DND-41 (cell line): ENCODE data around the gene DCAF16.

ENCODE experiments used
- ATAC-seq: fragments of 200-7000 bp; cut with Tn5 transposase; 3 replicates; pipeline ENCODE4 v1.9.1; 2021; ENCODE audit warnings: low read depth; ENCODE audit not compliant: insufficient read depth
- DNase-seq: peaks from one replicate; pipeline ENCODE4 v3.0.0-alpha.2; 2020
- H2AFZ ChIP-seq: 2 replicates; pipeline ENCODE4 v1.6.0; 2012; ENCODE audit warnings: low read depth, low read length
- H3K27ac ChIP-seq: 2 replicates; pipeline ENCODE4 v1.5.1; 2012; ENCODE audit warnings: low read length, inconsistent platforms
- H3K27me3 ChIP-seq: fragments of 200-600 bp; sonication (generic); 2 replicates; pipeline ENCODE4 v1.6.0; 2012; ENCODE audit warnings: low read length, mild to moderate bottlenecking, inconsistent platforms; ENCODE audit not compliant: insufficient read depth, poor library complexity
- H3K36me3 ChIP-seq: 2 replicates; pipeline ENCODE4 v1.5.1; 2012; ENCODE audit warnings: low read length, inconsistent platforms; ENCODE audit not compliant: insufficient read depth
- H3K4me1 ChIP-seq: 2 replicates; pipeline ENCODE4 v1.5.1; 2012; ENCODE audit warnings: mild to moderate bottlenecking, low read length; ENCODE audit not compliant: insufficient read depth
- H3K4me2 ChIP-seq: 2 replicates; pipeline ENCODE4 v1.6.0; 2012; ENCODE audit warnings: mild to moderate bottlenecking, moderate library complexity, low read length, inconsistent platforms; ENCODE audit not compliant: insufficient read depth
- H3K4me3 ChIP-seq, 2 experiments: fragments of 200-600 bp in 1 of 2; shearing (Covaris generic) in 1 of 2; 2 replicates each; pipeline ENCODE4 v1.5.1; 2012 to 2016; ENCODE audit warnings: inconsistent platforms in 2 of 2, low read length in 2 of 2, mild to moderate bottlenecking in 2 of 2, low read depth in 1 of 2, moderate library complexity in 1 of 2
- H3K79me2 ChIP-seq: 2 replicates; pipeline ENCODE4 v1.6.0; 2012; ENCODE audit warnings: low read length, inconsistent platforms; ENCODE audit not compliant: insufficient read depth
- H3K9ac ChIP-seq: 2 replicates; pipeline ENCODE4 v1.6.0; 2012; ENCODE audit warnings: low read depth, mild to moderate bottlenecking, inconsistent platforms, low read length, moderate library complexity
- H3K9me3 ChIP-seq: 2 replicates; pipeline ENCODE4 v1.5.1; 2012; ENCODE audit warnings: low read length, moderate library complexity, mild to moderate bottlenecking, inconsistent platforms; ENCODE audit not compliant: insufficient read depth, severe bottlenecking
- H4K20me1 ChIP-seq: 2 replicates; pipeline ENCODE4 v1.6.0; 2012; ENCODE audit warnings: low read length; ENCODE audit not compliant: insufficient read depth
- EZH2 ChIP-seq: IDR thresholded peaks from 3 replicates; pipeline ENCODE4 v1.6.1; 2012; ENCODE audit warnings: borderline replicate concordance, low read depth, mild to moderate bottlenecking, moderate library complexity, low read length, inconsistent platforms; ENCODE audit not compliant: severe bottlenecking
- TF ChIP-seq, protein P1 (sequence below): IDR thresholded peaks from 2 replicates; pipeline ENCODE4 v1.5.1; 2012; ENCODE audit warnings: borderline replicate concordance, low read length, moderate library complexity, mild to moderate bottlenecking; ENCODE audit not compliant: poor library complexity, severe bottlenecking; ENCODE audit errors: extremely low read depth

Gene DCAF16

GRCh38 chr4:17807446-17807845 lies 3.1 kb downstream of the DCAF16 start:
- H3K4me3 ChIP-seq, result peak overlapping the region; percentile 4 to 77; a peak in 3 of 4 replicates
- TF ChIP-seq, protein P1, sequence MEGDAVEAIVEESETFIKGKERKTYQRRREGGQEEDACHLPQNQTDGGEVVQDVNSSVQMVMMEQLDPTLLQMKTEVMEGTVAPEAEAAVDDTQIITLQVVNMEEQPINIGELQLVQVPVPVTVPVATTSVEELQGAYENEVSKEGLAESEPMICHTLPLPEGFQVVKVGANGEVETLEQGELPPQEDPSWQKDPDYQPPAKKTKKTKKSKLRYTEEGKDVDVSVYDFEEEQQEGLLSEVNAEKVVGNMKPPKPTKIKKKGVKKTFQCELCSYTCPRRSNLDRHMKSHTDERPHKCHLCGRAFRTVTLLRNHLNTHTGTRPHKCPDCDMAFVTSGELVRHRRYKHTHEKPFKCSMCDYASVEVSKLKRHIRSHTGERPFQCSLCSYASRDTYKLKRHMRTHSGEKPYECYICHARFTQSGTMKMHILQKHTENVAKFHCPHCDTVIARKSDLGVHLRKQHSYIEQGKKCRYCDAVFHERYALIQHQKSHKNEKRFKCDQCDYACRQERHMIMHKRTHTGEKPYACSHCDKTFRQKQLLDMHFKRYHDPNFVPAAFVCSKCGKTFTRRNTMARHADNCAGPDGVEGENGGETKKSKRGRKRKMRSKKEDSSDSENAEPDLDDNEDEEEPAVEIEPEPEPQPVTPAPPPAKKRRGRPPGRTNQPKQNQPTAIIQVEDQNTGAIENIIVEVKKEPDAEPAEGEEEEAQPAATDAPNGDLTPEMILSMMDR, result no peak
- TF ChIP-seq EZH2, result no peak
- H3K79me2 ChIP-seq, result peaks cover 98% of the 10 kb centered on the region
- peaks cover 65% of the 10 kb centered on the region for H4K20me1 ChIP-seq
- no peaks in the 10 kb centered on the region for H3K9me3 ChIP-seq
- DNase-seq, result no peak
- peak overlapping the region; percentile 95 for H3K4me2 ChIP-seq
- H3K4me1 ChIP-seq, result peaks cover 36% of the 10 kb centered on the region
- H3K9ac ChIP-seq, result peak overlapping the region; percentile 92
- H3K27me3 ChIP-seq, result no peaks in the 10 kb centered on the region
- H2AFZ ChIP-seq, result no peak overlapping the region
- ATAC-seq, result no peak
- peaks cover 66% of the 10 kb centered on the region for H3K36me3 ChIP-seq
- peak overlapping the region; percentile 23; the same call in 1 of the 2 replicates for H3K27ac ChIP-seq

DNA sequence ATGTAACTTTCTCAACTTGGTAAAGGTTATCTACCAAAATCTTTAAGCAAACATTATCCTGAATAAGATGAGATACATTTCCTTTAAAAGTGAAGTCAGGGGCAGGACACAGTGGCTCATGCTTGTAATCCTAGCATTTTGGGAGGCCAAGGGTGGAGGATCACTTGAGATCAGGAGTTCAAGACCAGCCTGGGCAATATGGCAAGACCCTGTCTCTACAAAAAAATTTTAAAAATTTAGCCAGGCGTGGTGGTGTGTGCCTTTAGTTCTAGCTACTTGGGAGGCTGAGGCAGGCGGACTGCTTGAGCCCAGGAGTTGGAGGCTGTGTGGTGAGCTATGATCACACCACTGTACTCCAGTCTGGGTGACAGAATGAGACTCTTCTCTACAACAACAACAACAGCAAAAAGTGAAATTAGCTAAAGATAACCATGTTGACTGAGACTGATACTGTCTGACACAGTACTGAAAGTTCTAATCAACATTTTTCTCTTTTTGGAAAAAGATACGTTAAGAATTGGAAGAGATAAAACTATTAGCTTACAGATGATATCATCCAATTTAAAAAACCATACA lies 4.9 kb downstream of the DCAF16 start:
- peak overlapping the region; percentile 95; the same call in 1 of the 2 replicates for H3K4me2 ChIP-seq

GRCh38 chr4:17797808-17798207 lies 12.7 kb downstream of the DCAF16 start:
- H3K27ac ChIP-seq, result no peak overlapping the region
- DNase-seq (no peak), ATAC-seq (0 out of 3 replicates have a peak, but pooled peaks have one; percentile 17)
- no peaks in the 10 kb centered on the region for H3K27me3 ChIP-seq
- H3K9ac ChIP-seq, result no peak overlapping the region
- peaks cover 8% of the 10 kb centered on the region; the same call in 1 of the 2 replicates for H4K20me1 ChIP-seq
- no peaks in the 10 kb centered on the region for H3K9me3 ChIP-seq
- peaks cover 51% of the 10 kb centered on the region for H3K36me3 ChIP-seq
- no peak overlapping the region for H3K4me2 ChIP-seq
- TF ChIP-seq, protein P1, result no peak
- no peak for TF ChIP-seq EZH2
- H3K4me3 ChIP-seq, result no peak overlapping the region
- peaks cover 15% of the 10 kb centered on the region for H3K79me2 ChIP-seq
- H3K4me1 ChIP-seq, result no peaks in the 10 kb centered on the region
- H2AFZ ChIP-seq, result no peak overlapping the region

More for the DNA sequence above, 4.9 kb downstream of the DCAF16 start:
- peaks cover 75% of the 10 kb centered on the region for H3K36me3 ChIP-seq
- H4K20me1 ChIP-seq, result peaks cover 69% of the 10 kb centered on the region
- H3K4me1 ChIP-seq, result peaks cover 32% of the 10 kb centered on the region
- TF ChIP-seq, protein P1, result no peak
- no peak for DNase-seq
- peaks cover 93% of the 10 kb centered on the region for H3K79me2 ChIP-seq
- H2AFZ ChIP-seq, result no peak overlapping the region
- no peak overlapping the region for H3K4me3 ChIP-seq
- no peaks in the 10 kb centered on the region for H3K9me3 ChIP-seq
- no peak for ATAC-seq
- H3K9ac ChIP-seq, result no peak overlapping the region
- no peak overlapping the region for H3K27ac ChIP-seq
- H3K27me3 ChIP-seq, result no peaks in the 10 kb centered on the region

DNA sequence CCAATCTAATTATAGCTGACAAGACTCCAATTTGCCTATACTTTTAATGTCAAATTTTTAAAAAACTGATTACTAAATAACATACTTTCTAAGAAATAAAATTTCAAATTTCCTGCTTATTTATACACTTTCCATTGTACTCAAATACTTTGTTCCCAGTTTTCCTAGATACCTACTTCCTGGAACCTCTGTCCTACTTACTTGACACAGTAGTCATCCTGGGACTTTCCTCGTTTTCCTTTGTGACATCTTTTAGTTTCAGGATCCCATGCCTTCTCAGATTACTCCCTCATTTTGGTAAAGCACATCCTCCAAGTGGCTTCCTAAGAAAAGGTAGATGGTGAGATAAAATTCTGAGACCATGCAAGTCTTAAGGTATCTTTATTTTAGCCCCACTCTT lies 15.8 kb downstream of the DCAF16 start:
- no peak overlapping the region for H3K4me2 ChIP-seq
- H3K9me3 ChIP-seq, result no peaks in the 10 kb centered on the region
- no peaks in the 10 kb centered on the region for H3K4me1 ChIP-seq
- no peaks in the 10 kb centered on the region for H3K27me3 ChIP-seq
- no peaks in the 10 kb centered on the region for H4K20me1 ChIP-seq
- DNase-seq (no peak), ATAC-seq (no peak)
- H3K36me3 ChIP-seq, result peaks cover 26% of the 10 kb centered on the region
- no peaks in the 10 kb centered on the region for H3K79me2 ChIP-seq
- H3K27ac ChIP-seq, result no peak overlapping the region
- H3K9ac ChIP-seq, result no peak overlapping the region
- TF ChIP-seq EZH2, result no peak
- TF ChIP-seq, protein P1, result no peak
- H2AFZ ChIP-seq, result no peak overlapping the region
- H3K4me3 ChIP-seq, result no peak overlapping the region
